Thoracic aorta endothelial cell (primary cell): ENCODE measurements around the gene CUL1. TPM values are rescaled to one million over a fixed set of nuclear protein-coding genes. Genes with fewer than 3 reads are reported as not detected.

ENCODE experiments used
- small RNA-seq: library from RNA; depleted of rRNA; stranded (forward); fragments of <200 nt; gene quantifications from one replicate; pipeline ENCODE3, GENCODE V24; 2012
- total RNA-seq: library from RNA; depleted of rRNA; stranded (reverse); fragments of >200 nt; gene quantifications from 2 replicates; pipeline ENCODE4 v1.2.3, GENCODE V29; 2012

The CUL1 gene
- 66.5 and 74.1 TPM in 2 replicates for total RNA-seq

DNA sequence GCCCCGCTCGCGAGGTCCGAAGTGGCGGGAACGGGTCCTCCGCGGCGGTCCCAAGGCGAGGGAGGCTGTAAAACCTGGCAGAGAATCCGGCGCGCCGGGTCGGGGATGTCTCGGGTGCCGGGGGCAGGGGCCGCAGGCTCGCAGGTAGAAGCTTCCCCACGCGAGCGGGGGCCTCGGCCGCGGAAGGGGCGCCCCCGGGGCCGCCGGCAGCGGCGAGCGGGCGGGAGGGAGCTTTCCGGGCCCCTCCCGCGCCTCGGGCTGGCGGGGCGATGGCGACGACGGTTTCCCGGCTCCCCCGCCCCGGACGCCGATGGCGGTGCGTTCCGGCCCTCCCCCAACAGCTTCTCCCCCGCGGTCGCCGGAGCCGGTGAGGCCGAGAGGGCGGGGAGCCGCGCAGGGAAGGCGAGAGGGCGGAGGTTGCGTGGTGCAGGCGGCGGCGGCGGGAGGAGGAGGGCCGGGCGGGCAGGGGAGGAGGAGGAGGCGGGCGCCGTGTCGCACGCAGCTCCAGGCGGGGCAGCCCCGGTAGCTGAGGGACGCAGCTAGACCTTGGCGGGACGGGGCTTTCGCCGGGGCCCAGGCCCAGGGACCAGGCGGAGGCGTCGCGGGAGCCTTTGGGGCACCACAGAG, at the start of gene CUL1:
CUL1 (plus strand) TSS at position 507 of the 627 bp plus-strand sequence. CDS start 31,220 bp downstream, outside the sequence.

Small RNA genes lying within 50 kb of the gene (small RNA-seq; reads per million reads assigned to genes)
- not detected for gene RNU7-20P

Other genes with a start within 250 kb of the CUL1 start
- gene C7orf33, start 108.1 kb upstream of the CUL1 start, total RNA-seq = not detected in 2 replicates
- gene EZH2, start 185.4 kb downstream of the CUL1 start, total RNA-seq = 33.6 and 36.5 TPM in 2 replicates